ENCODE results near the gene HABP2. TPM values are rescaled to one million over a fixed set of nuclear protein-coding genes. Genes with fewer than 3 reads are reported as not detected.

The HABP2 gene
- total RNA-seq, 1 experiment from 2014 or later, result not detected

- TF ChIP-seq CTCF (conservative IDR thresholded peaks at IDR 0.05), result no peak
- no CpG with 5 or more reads among the region's 7 CpGs for WGBS (ENCODE audit: extremely low coverage, insufficient read length, low lambda C conversion rate)
- H2BK5ac ChIP-seq (ENCODE audit: insufficient read length, low read length), result no peak overlapping the region
- Mint-ChIP-seq H3K9me3 (no peaks in the 10 kb centered on the region), H3K4me3 (no peak overlapping the region), H3K4me1 (peaks cover 4 to 7% of the 10 kb centered on the region in 2 experiments), H3K27ac (no peak overlapping the region), H3K36me3 (ENCODE audit: insufficient read depth in 1 of 3, low read depth in 3 of 3) (no peaks in the 10 kb centered on the region), H3K27me3 (ENCODE audit: low read depth) (peaks cover 93% of the 10 kb centered on the region)
- no peaks in the 10 kb centered on the region for H4K20me1 ChIP-seq (ENCODE audit: control insufficient read depth, insufficient read depth, insufficient read length)
- H3K27me3 ChIP-seq (ENCODE audit: insufficient read depth, low read length), result no peaks in the 10 kb centered on the region
- H4K91ac ChIP-seq (ENCODE audit: insufficient read length, low read depth, low read length), result no peak overlapping the region
- no peaks in the 10 kb centered on the region for H3K79me2 ChIP-seq (ENCODE audit: insufficient read depth, low read length)
- H3K9ac ChIP-seq (ENCODE audit: extremely low read depth, insufficient read length, low read length), result no peak overlapping the region
- H3K4me2 ChIP-seq (ENCODE audit: insufficient read depth, insufficient read length, low read length), result no peak overlapping the region
- no peak overlapping the region for H2AK5ac ChIP-seq (ENCODE audit: insufficient read length, low read length)
- H3K27ac ChIP-seq (ENCODE audit: insufficient read length, low read depth, low read length), result no peak overlapping the region
- H2BK20ac ChIP-seq (ENCODE audit: low read depth, low read length, poor library complexity, severe bottlenecking), result no peak overlapping the region
- H3K14ac ChIP-seq (ENCODE audit: insufficient read depth, low read length), result no peak overlapping the region
- H2BK120ac ChIP-seq (ENCODE audit: low read depth, low read length, poor library complexity, severe bottlenecking), result no peak overlapping the region
- H3K18ac ChIP-seq (ENCODE audit: insufficient read length, low read depth, low read length), result no peak overlapping the region
- no peak overlapping the region for H2BK12ac ChIP-seq (ENCODE audit: insufficient read length, low read depth, low read length)
- no peak overlapping the region for H4K8ac ChIP-seq (replicated peaks; ENCODE audit: insufficient read length, low read depth, low read length)
- no peak overlapping the region for H2AFZ ChIP-seq (ENCODE audit: low read length)
- H3T11ph ChIP-seq (ENCODE audit: low read length), result no peak overlapping the region
- H2BK15ac ChIP-seq (ENCODE audit: low read depth, low read length), result no peak overlapping the region
- no peak overlapping the region for H3K23ac ChIP-seq (ENCODE audit: insufficient read length, low read depth, low read length)
- no peak overlapping the region for H3K56ac ChIP-seq (ENCODE audit: insufficient read length, low read depth, low read length)
- H3K23me2 ChIP-seq (ENCODE audit: insufficient read length, low read depth, low read length, poor library complexity, severe bottlenecking), result no peaks in the 10 kb centered on the region
- DNase-seq, result no peak
- H3K9me3 ChIP-seq (ENCODE audit: control insufficient read depth, low read depth, low read length), result no peaks in the 10 kb centered on the region
- no peak overlapping the region for H3K4ac ChIP-seq (ENCODE audit: low read depth, low read length)
- H3K4me1 ChIP-seq (ENCODE audit: insufficient read depth, low read length), result no peaks in the 10 kb centered on the region
- no peak overlapping the region for H4K5ac ChIP-seq (ENCODE audit: insufficient read length, low read depth, low read length)
- no peaks in the 10 kb centered on the region for H3K79me1 ChIP-seq (ENCODE audit: insufficient read depth, low read depth, low read length, poor library complexity, severe bottlenecking)
Observed at GRCh38 chr10:113528876-113529275, 24.0 kb upstream of the HABP2 start.
